GM19452 (cell line): ENCODE measurements around the gene CLCN7.

ENCODE experiments used
- ATAC-seq: cut with Tn5 transposase; IDR thresholded peaks from one replicate; pipeline ENCODE4 v1.9.1; 2021; ENCODE audit not compliant: unreplicated experiment

Gene CLCN7

GRCh38 chr16:1502092-1503004 lies 27.5 kb upstream of the CLCN7 start:
- no peak for ATAC-seq

GRCh38 chr16:1501630-1502029 lies 26.8 kb upstream of the CLCN7 start:
- no peak for ATAC-seq

- no peak for ATAC-seq
These were observed 25.8 kb upstream of the CLCN7 start for GRCh38 chr16:1500465-1501150.

- ATAC-seq: no peak
These were observed 25.1 kb upstream of the CLCN7 start for GRCh38 chr16:1499756-1500464.

- ATAC-seq: no peak
These were observed 24.3 kb upstream of the CLCN7 start for GRCh38 chr16:1498899-1499676.

GRCh38 chr16:1497014-1497598 lies 22.3 kb upstream of the CLCN7 start:
- ATAC-seq: no peak

- ATAC-seq: no peak
These were observed 21.6 kb upstream of the CLCN7 start for GRCh38 chr16:1496464-1496863.

- no peak for ATAC-seq
These were observed 21.0 kb upstream of the CLCN7 start for GRCh38 chr16:1495889-1496262.

- ATAC-seq: no peak
These were observed 20.5 kb upstream of the CLCN7 start for GRCh38 chr16:1495211-1495888.

- ATAC-seq: no peak
These were observed 19.9 kb upstream of the CLCN7 start for GRCh38 chr16:1494711-1495110.

GRCh38 chr16:1494129-1494640 lies 19.4 kb upstream of the CLCN7 start:
- no peak for ATAC-seq

GRCh38 chr16:1493746-1494094 lies 18.9 kb upstream of the CLCN7 start:
- no peak for ATAC-seq

GRCh38 chr16:1492923-1493745 lies 18.3 kb upstream of the CLCN7 start, which contains the start of gene TELO2:
Gene TELO2 (plus strand): TSS chr16:1493360. CDS start chr16:1494282, 922 bp downstream.
- ATAC-seq: no peak

- ATAC-seq: no peak
These were observed 17.5 kb upstream of the CLCN7 start for GRCh38 chr16:1492082-1492922.

GRCh38 chr16:1491327-1491726 lies 16.5 kb upstream of the CLCN7 start:
- ATAC-seq: no peak

- ATAC-seq: no peak
These were observed 14.2 kb upstream of the CLCN7 start for GRCh38 chr16:1489077-1489476.

- ATAC-seq: no peak
These were observed 13.8 kb upstream of the CLCN7 start, which contains the start of gene PTX4 for GRCh38 chr16:1488619-1489018. Gene PTX4 (minus strand): TSS chr16:1488944. CDS start chr16:1488909, 35 bp downstream.

GRCh38 chr16:1488054-1488601 lies 13.3 kb upstream of the CLCN7 start:
- no peak for ATAC-seq
